ENCODE results near the gene MAP2K5.

Gene MAP2K5

DNA sequence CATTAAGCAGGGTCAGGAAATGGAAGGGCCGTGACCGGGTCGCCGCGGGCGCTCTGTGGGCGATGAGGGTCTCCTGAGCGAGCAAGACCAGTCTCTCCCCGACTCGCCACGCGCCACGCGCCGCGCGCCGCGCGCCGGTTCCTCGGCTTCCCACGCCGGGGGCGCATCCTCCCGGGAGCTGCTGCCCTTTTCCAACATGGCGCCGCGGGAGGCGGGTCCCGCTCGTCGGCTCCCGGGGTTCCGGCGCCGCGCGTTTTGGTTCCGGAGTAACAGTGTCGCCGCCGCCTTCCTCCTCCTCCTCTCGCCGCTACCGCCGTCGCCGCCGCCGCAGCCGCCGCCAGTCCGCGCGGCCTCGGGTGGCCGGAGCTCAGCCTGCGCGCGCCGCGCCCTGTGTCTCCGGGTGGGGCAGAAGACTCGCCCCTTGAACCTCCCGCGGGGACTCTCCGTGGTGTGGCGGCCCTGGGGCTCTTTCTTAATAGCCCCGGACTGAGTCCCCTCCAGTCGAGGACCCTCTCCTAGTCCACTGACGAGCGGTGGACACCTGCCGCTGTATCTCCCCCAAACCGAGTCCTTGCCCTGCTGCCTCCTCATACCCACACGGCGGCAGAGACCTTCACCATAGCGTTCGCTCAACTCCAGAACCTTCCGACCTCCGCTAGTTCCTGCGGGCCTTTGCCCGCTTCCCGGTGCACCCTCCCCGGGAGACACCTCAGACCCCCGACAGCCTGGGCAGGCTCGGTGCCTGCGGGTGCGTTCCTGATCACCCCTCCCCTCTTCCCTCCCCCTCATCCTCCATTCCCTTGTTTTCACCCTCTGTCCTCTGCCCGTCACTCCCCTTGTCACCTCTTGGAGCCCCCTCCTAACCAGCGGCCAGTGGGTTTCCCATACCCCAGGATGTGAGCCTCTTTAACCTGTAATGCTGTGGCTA, at the start of gene MAP2K5:
TSS of gene MAP2K5 (plus strand) at position 284 of the 928 bp plus-strand sequence. CDS start at position 917, 633 bp downstream.
- DNase-seq (ENCODE audit: low spot score) = peak; percentile 80

DNA sequence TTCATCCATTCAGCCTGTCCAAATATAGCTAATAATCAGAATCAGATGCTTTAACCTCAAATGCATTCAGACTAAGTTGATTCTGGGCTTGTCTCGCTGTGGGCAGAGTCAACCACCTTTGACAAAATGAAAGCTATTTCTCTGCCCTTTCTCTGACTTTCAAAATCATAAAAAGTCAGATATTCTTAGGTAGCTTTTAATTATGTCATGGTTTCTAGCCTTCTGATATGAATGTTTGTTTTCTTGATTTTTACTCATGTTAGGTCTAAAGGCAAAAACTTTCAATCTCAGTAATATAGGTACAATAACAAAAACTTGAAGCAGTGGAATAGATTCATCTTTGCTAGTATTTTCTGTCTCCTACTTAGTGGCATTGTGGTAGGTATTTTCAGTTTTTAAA, 46.9 kb upstream of the MAP2K5 start:
- no peak for DNase-seq (ENCODE audit: low spot score)

DNA sequence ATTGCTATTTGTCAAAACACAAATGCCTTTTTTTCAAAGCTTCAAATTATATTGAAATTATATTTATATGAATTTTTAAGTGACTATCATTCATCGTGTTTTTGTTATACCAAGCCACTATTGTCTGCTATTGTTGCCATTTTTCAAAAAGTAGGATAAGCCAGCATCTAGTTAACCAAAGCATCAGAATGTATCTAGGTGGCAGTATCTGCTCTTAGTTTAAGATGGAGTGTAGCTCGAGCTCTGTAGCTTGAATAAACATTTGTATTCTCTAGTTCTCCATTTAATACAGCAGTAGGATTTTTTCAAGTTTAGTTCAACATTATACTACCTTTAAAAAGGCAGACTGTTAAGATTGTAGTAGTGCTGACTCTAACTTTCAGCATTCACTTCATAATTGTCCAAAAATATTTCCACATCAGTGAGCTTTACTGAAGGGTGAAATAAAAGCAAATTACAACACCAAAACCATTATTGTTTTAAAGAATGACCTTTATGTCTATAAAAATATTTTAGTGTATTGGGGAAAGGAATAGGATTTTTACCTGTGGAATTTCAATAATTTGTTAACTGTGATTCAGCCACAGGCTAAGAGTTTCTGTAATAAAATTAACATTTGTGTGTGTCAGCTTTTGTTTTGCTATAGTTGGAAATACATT, 41.2 kb upstream of the MAP2K5 start:
- DNase-seq (ENCODE audit: low spot score) = peak; percentile 53

DNA sequence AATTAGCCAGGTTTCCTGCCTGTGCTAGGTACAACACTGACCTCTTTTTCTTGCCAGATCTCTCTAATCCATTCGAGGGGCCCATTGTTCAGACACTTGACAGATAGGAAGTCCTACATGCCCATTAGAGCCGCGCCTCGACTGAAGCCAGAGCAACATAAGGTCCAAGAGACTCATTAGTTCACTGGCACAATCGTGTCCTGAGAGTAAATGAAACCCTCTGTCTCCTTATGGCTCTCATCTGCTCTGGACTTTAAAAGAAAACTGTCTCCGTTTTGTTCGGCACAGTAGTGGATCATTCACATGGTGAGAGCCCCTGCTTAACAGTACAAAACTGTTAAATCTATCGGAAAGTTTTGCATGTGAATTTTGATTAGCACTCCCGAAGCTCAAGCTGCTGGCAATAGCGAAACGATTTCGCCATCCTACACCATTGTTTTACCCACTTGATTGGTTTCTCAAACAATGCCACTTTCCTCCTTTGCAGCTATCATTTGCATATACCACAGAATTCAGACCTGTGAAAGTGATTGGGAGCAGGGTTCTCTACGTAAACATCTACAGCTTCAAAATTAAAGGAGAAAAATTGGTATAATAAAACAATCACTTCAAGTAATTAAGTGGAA, 40.6 kb upstream of the MAP2K5 start:
- no peak for DNase-seq (ENCODE audit: low spot score)

DNA sequence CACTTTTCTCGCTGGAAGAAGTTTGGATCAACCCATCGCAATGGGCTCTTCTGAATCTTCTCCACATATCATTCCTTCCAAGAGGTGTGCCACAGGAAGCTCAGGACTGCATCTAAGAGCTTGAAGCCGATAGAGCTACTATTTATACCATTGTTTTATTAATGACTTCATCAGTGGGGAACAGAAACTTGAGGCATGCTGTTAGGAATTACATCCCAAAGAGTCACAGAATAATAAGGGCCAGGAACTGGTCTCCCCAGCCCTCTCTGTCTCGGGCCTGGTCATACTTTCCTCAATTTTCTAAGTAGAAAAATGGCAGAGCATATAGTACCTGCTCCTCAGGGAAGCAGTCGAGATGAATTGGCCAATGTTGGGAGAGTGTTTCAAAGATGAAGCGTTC, 38.4 kb upstream of the MAP2K5 start:
- DNase-seq (ENCODE audit: low spot score) = no peak

DNA sequence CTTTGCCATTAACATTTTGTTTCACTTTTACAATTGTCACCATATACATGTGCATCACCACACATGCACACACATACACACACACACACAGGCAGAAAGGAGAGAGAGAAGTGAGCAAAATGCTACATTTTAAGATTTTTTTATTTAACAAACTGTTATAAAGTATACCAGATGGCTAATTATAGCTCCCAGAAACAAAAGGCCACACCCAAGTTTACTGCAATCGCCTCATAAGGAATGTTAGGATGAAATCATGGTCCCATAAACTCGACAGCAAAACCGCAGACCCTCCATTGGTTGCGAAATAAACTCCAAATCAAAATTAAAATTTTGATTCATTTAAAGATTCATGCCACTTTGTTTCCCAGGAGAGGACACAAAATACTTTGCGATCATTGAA, 37.7 kb upstream of the MAP2K5 start:
- DNase-seq (ENCODE audit: low spot score) = no peak

DNA sequence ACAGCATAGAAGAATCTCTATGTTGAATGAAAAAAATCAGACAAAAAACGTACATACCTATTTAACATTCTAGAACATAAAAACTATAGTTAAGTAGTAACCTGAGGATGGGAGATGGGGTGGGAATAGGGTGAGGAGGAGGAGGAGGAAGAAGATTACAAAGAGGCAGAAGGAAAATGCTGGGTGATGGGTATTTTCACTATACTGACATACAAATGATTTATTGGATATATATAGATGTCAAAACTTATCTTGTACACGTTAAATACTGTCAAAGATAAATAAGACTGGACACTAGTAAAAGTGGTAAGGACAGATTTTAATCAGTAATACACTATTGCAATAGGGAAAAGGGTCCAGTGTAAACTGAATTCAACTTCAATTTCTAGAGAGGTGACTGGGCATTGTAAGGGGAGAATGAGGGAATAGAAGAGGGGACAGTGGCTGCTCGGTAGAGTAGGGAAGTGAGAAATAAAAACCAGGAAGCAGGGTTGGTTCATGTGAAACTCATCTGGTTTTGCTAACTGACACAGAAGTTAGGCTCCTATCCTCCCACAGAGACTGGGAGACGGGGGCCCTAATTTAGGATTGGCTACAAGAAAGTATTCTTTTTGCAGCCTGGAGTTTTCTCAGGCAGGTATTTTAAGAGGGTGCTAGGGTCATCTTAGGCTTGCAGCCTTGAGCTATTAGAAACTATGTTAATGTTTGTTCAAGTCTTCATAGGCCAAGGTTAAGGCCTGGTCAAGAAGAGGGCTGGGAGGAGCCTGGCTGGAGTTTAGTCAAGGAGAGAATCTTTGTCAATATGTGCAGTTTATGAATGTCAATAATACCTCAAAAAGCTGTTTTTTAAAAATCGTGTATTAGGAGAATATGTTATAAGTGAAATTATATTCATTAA, 36.6 kb upstream of the MAP2K5 start:
- no peak for DNase-seq (ENCODE audit: low spot score)

DNA sequence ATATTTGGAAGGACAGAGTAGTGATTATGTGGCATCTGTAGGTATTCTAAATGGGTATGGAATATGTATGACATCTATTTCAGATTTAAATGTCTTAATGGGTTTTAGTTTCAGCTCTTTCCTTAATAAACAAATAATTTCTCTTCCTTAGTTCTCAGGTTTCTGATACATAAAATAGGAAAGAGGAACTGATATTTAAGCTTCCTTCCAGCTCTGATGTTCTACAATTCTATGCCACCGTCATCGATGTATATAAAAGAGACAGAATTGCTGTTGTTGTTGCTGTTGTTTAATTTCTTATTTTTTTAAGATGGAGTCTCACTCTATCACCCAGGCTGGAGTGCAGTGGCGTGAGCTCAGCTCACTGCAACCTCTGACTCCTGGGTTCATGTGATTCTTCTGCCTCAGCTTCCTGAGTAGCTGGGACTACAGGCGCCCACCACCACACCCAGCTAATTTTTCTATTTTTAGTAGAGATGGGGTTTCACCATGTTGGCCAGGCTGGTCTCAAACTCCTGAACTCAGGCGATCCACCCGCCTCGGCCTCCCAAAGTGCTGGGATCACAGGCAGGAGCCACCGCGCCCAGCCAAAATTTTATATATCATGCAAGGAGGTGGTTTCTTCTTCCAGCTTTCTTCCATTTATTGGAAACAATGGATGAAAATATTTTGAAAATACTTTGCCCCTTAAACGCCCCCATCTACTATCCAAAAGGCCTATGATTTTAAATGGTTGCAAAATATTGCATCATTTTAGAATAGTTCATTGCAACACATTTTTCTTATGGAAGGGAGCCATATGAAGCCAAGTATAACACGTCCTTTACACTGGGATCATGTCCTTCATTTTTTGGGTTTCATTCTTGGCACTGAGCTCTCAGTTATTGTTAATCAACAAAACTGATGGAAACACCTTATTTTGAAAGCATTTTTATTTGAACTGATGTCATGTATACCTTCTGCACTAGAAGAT, 35.4 kb upstream of the MAP2K5 start:
- no peak for DNase-seq (ENCODE audit: low spot score)

DNA sequence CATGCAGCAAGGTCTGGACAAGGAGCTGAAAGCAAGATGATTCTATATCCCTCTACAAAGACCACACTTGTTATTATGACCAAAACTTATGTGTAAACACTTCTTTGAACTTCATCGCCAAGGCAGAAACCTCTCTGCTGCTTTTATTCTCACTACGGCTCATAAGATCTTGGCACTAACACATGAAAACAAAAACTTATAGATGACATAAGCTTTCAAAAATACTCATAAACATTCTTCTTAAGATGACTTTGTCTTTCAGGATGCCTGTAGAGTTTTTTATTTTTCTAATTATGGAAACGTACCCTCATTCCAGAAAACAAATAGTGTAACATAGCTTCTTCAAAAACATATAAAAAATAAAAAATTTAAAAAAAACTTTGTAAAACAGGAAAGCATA, 34.1 kb upstream of the MAP2K5 start:
- no peak for DNase-seq (ENCODE audit: low spot score)

DNA sequence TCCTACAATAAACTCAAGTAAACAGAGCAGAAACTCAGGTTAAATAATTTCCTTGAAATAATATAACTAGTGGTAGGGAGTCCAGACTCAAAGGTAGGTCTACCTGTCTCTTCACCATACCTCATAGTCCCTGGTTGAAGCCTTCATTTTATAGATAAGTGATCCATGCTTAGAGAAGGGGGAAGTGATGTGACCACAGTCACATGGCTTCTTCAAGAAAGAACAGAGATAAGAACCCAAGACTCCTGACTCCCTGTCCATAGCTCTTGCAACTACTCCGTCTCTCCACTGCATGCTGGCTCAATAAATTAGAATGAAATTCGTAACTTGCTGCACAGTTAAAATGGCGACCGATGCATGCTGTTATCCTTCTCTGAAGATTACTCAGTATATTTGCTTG, 32.6 kb upstream of the MAP2K5 start:
- no peak for DNase-seq (ENCODE audit: low spot score)

DNA sequence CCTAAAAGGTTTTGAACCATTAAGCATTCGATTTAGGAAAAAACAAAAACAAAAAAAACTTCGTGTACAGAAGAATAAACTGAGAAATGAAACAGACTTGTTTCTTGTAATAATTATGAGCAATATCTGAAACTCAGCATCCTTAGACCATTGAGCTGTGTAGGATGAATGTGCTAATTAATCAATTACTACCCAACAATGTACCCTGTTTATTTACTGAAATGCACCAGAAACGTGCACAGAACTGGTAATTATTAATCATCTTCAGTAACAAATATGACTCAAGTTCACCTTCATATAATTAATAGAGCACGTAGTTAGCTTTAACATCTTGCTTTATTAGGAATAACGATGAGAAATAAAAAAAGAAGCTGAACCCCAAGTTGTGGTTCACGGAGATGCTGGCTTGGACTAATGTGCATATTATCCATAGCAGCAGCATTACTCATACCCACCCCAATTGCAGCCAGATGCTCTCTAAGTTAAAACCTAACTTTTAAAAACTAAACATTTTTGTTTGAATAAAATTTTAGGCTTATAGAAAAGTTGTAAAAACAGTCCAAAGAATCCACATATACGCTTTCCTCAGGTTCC, 31.8 kb upstream of the MAP2K5 start:
- DNase-seq (ENCODE audit: low spot score) = no peak

DNA sequence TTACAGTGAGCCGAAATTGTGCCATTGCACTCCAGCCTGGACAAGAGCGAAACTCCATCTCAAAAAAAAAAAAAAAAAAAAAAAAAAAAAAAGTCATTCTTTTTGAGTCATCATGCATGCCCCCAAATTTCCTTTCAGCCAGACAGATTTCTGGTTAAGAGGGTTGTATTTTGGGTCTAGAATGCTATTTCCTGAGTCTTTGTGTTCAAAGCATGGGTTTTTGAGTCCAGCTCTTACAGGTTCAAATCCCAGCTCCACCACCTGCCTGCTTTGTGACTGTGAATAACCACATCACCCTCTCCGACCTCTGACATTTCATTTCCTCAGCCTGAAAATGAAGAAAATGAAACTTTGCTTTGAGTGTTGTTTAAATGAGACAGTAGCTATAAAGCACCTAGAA, 30.9 kb upstream of the MAP2K5 start:
- no peak for DNase-seq (ENCODE audit: low spot score)

DNA sequence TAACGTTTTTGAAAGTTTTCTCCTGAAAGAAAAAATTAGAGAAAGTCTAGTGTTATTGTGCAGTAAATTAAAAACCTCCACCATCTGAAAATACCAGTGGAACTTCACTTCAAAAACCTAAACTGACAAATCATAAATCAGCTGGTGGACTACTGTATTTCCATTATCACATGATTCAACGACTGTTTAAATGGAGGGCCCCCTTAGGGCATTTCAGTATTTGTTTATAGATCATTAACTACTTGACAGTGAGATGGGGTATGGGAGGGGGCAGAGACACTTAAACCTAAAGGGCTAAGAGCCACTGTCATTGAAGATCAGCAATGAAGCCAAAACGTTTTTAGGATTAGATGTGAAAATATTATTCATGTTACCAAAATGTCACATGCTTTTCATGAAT, 30.4 kb upstream of the MAP2K5 start:
- no peak for DNase-seq (ENCODE audit: low spot score)

DNA sequence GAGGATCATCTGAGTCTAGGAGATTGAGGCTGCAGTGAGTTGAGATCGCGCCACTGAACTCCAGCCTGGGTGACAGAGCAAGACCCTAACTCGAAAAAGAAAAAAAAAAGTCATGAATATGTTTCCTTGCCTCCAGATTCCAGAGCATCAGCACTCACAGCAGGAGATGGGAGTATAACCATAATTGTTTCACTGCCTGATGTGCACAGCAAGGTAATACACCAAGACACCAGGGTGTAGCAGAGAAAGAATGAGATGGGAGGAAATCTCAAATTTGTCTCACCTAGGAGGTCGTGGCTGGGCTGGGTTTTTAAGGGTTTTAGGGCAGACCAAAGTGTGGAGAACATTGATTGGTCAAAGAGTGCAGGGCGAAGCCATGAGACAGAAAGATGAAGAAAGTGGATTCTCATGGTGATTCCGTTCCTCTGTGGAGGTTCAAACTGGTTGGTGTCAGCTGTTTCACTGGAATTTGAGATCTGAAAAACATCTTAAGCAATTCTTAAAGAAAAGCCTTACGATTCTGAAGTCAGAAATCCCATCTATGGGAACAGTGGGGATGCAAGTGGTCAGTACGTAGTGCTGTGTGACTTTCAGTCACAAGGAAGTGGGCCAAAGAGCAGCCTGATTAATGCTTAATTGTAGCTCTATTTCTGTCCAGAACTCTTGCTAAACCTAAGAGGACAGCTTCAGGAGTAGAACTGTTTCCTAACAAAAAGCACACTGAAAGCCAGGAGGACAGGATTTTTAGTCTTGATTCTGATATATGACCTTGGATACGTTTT, 29.4 kb upstream of the MAP2K5 start:
- no peak for DNase-seq (ENCODE audit: low spot score)

DNA sequence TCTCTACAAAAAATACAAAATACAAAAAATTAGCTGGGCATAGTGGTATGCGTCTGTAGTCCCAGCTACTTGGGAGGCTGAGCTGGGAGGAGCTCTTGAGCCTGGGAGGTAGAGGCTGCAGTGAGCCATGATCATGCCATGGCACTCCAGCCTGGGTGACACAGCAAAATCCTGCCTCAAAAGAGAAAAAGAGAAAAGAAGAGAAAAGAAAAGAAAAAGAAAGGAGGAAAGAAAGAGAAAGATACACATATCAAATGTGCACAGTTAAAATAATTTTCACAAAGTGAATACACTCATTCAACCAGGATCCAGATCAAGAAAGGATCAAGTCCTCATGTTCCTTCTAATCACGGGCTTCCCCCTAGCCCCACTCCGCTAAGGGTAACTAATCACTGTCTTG, 27.4 kb upstream of the MAP2K5 start:
- no peak for DNase-seq (ENCODE audit: low spot score)

DNA sequence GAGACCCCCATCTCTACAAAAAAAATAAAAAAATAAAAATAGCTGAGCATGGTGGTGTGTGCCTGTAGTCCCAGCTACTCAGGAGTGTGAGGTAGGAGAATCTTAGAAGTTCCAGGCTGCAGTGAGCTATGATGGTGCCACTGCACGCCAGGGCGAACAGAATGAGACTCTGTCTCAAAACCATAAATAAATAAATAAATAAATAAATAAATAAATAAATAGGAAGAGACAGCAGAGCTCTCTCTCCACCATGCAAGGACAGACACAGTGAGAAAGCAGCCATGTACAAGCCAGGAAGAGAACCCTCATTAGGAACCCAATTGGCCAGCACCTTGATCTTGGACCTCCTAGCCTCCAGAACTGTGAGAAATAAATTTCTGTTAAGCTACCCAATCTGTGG, 26.9 kb upstream of the MAP2K5 start:
- DNase-seq (ENCODE audit: low spot score) = no peak

DNA sequence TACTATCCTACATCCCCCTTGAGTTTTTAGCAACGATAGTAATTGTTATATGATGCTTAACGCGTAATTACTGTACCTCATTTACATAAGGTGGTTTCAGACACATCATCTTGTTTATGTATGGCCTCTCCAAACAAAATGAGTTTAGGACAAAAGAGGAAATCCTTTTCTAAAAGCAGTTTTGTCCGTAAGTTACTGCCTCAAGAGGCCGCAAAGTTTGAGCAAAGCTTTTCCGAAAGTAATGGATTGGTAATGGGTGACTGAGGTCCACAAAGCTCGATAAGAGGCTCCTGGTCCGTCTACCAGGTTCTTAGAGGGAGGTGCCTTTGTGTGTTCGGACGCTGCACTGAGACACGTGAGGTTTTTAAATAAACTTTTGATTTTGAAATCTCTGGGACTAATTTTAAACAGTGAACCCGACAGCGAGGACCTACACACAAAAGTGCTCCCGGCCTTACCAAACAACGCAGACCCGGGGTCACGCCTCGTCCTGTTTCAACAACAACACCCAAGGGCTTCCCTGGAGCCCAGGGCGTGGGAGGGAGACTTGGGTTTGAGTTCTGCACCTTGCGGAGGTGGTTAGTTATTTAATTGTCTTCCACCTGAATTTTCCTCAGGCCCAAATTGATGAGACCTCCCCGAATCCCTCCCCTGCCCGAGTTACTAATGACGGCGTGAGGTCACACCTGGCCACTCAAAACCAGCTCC, 22.0 kb upstream of the MAP2K5 start:
- no peak for DNase-seq (ENCODE audit: low spot score)

DNA sequence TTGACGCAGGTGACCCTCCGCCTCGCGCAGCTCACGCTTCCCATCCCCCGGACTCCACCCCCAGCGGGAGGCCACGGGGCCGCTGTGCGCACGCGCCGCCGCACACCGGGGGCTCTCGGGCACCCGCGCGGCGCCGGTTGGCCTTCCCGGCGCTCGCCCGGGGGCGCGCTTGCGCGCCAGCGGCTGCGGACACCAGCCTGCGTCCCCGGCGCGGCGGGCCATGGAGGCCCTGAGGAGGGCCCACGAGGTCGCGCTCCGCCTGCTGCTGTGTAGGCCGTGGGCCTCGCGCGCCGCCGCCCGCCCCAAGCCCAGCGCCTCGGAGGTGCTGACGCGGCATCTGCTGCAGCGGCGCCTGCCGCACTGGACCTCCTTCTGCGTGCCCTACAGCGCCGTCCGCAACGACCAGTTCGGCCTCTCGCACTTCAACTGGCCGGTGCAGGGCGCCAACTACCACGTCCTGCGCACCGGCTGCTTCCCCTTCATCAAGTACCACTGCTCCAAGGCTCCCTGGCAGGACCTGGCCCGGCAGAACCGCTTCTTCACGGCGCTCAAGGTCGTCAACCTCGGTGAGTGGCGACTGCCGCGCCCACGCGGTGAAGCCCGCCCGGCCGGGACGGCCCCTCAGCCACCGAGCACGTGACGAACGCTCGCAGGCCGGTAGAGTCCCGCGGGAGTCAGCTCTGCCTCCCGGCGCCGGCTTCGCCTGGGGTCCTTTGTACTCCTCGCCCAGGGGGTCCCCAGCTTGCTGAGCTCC, 21.3 kb upstream of the MAP2K5 start, which contains the start of gene C15orf61:
TSS of gene C15orf61 (plus strand) at position 103 of the 754 bp plus-strand sequence. CDS start at position 221, 118 bp downstream.
- DNase-seq (ENCODE audit: low spot score) = peak; percentile 85

All from RKO (cell line).